Heart left ventricle (tissue), 13 donors: ENCODE data around the gene NXPE2.

ENCODE experiments used
- CTCF ChIP-seq, 12 donors: fragments of 200-600 bp; sonication (generic) in 4 of 12; IDR thresholded peaks; one replicate each; pipeline versions ENCODE4 v1.5.0 to v1.8.0; 2018 to 2022; ENCODE audit warnings: antibody characterized with exemption in 12 of 12, mild to moderate bottlenecking in 5 of 12
- POLR2A ChIP-seq, 2 donors: fragments of 450-650 bp; IDR thresholded peaks; one replicate each; pipeline ENCODE4 v1.6.1; 2017; ENCODE audit warnings: antibody characterized with exemption in 2 of 2, mild to moderate bottlenecking in 2 of 2, moderate library complexity in 2 of 2
- donor health status: ischemic (EF 13 %, LVEDD 7.1; RV severe dilation, severe dysfunction).
- donor health status: DM: no; HTN: yes; CAD: no.
- donor health status: DM: no; HTN: no; CAD: no.
- donor health status: ischemic (EF 25% LVEDD 6.9; RV normal size, moderate dysfunction).
- donor health status: ischemic (EF 25% LVEDD 5.7; RV mildly dilated, moderate dysfunction).
- donor health status: ischemic (EF 35%, LVEDD 5.7; RV mildly dilated, moderate dysfunction).
- donor health status: nonischemic (EF 11% LVEDD 7.7; RV severe dilation, severe dysfunction).
- donor health status: DM: yes; HTN: yes; CAD: no.
- donor health status: PGD.
- donor health status: ischemic (EF 29% LVEDD 5.4; RV normal size, mild dysfunction).
- donor health status: nonischemic (EF 23%, LVEDD 6.1; RV moderate dilation, normal function).

GRCh38 chr11:114713756-114714155, 35.4 kb downstream of the NXPE2 start:
- TF ChIP-seq CTCF (IDR thresholded peaks at IDR 0.05) (no peak), POLR2A (IDR thresholded peaks at IDR 0.05) (no peak)
